ENCODE measurements around the gene LRMDA. TPM values are rescaled to one million over a fixed set of nuclear protein-coding genes. Genes with fewer than 3 reads are reported as not detected.

The LRMDA gene
- total and polyA plus RNA-seq, 4 experiments from 2014 or later: not detected

DNA sequence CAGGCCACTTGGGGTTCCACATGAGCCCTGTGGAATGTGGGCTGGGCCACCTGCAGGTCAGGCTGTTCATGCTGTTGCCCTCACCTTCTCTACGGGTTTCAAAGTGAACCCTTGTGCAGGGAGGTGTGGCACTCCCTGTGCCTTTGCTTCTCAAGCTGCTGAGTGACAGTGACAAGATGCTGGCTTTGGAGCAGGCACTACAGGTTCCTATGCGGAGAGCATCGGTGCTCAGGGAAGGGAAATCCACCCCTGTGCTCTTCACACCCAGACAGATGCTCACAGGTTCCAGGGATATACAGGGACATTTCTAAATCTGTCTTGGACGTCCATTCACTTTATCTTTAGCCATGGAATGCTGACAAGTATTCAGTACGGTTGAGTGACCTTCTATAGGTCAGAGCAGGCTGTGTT, 1005.0 kb downstream of the LRMDA start:
- ChIA-PET POLR2A (ENCODE audit: partially characterized antibody) (no interaction called here), CTCF (ENCODE audit: partially characterized antibody) (no interaction called here)
- no peak overlapping the region for H3K27ac Mint-ChIP-seq
- Histone ChIP-seq H3K27ac (ENCODE audit: low read depth, low read length) (no peak overlapping the region), H3K27me3 (ENCODE audit: insufficient read depth, low read length) (no peaks in the 10 kb centered on the region), H3K9me3 (ENCODE audit: control insufficient read depth in 1 of 2, low read length in 2 of 2) (no peaks in the 10 kb centered on the region), H3K36me3 (ENCODE audit: insufficient read depth, low read length) (no peaks in the 10 kb centered on the region), H3K4me3 (ENCODE audit: low read length in 2 of 2) (no peak overlapping the region), H3K4me1 (ENCODE audit: insufficient read depth, low read length) (no peaks in the 10 kb centered on the region)
- DNase-seq: no peak
- no peak overlapping the region for H3K4me3 Mint-ChIP-seq
- H3K27me3 Mint-ChIP-seq: no peaks in the 10 kb centered on the region
- intact Hi-C loops (cut with micrococcal nuclease): no loop called here
- peaks cover 0 to 7% (median 1%) of the 10 kb centered on the region in 8 donors for H3K9me3 Mint-ChIP-seq
- H3K36me3 Mint-ChIP-seq: no peaks in the 10 kb centered on the region
- H3K4me1 Mint-ChIP-seq: no peaks in the 10 kb centered on the region

DNA sequence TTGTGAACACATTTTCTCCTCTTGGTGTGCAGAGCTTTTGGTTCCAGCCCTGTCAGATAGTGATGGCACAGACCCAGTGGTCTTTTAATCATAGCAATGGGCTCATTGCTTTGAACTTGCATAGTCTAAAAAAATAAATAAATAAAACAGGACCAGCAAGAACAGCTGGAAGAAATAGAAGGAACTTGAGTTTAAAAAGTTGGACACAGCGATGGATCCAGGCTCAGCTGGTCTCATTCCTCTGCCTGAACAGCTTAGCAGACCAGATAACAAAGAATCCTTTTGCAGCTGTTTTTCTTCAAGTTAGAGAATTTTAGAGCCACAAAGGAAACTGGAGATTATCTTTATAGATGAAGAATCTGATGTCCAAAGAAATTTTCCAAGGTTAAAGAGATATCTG, 1005.6 kb downstream of the LRMDA start:
- H3K36me3 Mint-ChIP-seq: no peaks in the 10 kb centered on the region
- no peaks in the 10 kb centered on the region for H3K27me3 Mint-ChIP-seq
- ChIA-PET CTCF (ENCODE audit: partially characterized antibody) (no interaction called here), POLR2A (ENCODE audit: partially characterized antibody) (no interaction called here)
- no peak overlapping the region for H3K4me3 ChIP-seq (ENCODE audit: low read length in 2 of 2)
- no peaks in the 10 kb centered on the region for H3K36me3 ChIP-seq (ENCODE audit: insufficient read depth, low read length)
- H3K4me1 Mint-ChIP-seq: no peaks in the 10 kb centered on the region
- H3K4me3 Mint-ChIP-seq: no peak overlapping the region
- H3K27ac ChIP-seq (ENCODE audit: low read depth, low read length): no peak overlapping the region
- intact Hi-C loops (cut with micrococcal nuclease): no loop called here
- no peaks in the 10 kb centered on the region for H3K9me3 ChIP-seq (ENCODE audit: control insufficient read depth in 1 of 2, low read length in 2 of 2)
- H3K27me3 ChIP-seq (ENCODE audit: insufficient read depth, low read length): no peaks in the 10 kb centered on the region
- no peak overlapping the region for H3K27ac Mint-ChIP-seq
- H3K4me1 ChIP-seq (ENCODE audit: insufficient read depth, low read length): no peaks in the 10 kb centered on the region
- no peak for DNase-seq
- peaks cover 0 to 6% (median 2%) of the 10 kb centered on the region in 8 donors for H3K9me3 Mint-ChIP-seq

DNA sequence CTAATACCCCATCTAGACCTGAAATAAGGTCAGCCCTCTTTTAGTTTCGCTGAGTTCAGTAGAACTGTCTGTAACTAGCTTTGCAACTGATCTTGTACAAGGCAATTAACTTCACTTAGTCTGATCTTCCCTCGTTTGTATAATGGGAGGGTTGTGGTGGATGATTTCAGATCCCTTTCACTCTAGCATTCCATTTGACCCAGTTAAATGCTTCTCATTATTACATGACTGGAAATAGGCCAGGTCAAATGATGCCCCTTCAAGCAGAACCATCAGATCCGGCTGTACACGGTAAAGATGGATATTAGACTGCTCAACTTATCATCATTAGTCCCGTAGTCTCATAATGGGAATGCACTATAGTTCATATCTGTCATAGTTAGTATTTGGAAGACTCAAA, 1009.0 kb downstream of the LRMDA start:
- H3K36me3 ChIP-seq (ENCODE audit: insufficient read depth, low read length): no peaks in the 10 kb centered on the region
- H3K4me3 Mint-ChIP-seq: no peak overlapping the region
- no peak for DNase-seq
- POLR2A ChIA-PET (ENCODE audit: partially characterized antibody): no interaction called here
- H3K27ac Mint-ChIP-seq: no peak overlapping the region
- no peaks in the 10 kb centered on the region for H3K9me3 ChIP-seq (ENCODE audit: control insufficient read depth in 1 of 2, low read length in 2 of 2)
- no peaks in the 10 kb centered on the region for H3K27me3 Mint-ChIP-seq
- no peaks in the 10 kb centered on the region for H3K27me3 ChIP-seq (ENCODE audit: insufficient read depth, low read length)
- CTCF ChIA-PET (ENCODE audit: partially characterized antibody): no interaction called here
- intact Hi-C loops (cut with micrococcal nuclease): no loop called here
- no peaks in the 10 kb centered on the region for H3K36me3 Mint-ChIP-seq
- H3K4me3 ChIP-seq (ENCODE audit: low read length in 2 of 2): no peak overlapping the region
- no peaks in the 10 kb centered on the region for H3K4me1 Mint-ChIP-seq
- peaks cover 0 to 5% (median 2%) of the 10 kb centered on the region in 8 donors for H3K9me3 Mint-ChIP-seq
- H3K4me1 ChIP-seq (ENCODE audit: insufficient read depth, low read length): no peaks in the 10 kb centered on the region
- no peak overlapping the region for H3K27ac ChIP-seq (ENCODE audit: low read depth, low read length)

DNA sequence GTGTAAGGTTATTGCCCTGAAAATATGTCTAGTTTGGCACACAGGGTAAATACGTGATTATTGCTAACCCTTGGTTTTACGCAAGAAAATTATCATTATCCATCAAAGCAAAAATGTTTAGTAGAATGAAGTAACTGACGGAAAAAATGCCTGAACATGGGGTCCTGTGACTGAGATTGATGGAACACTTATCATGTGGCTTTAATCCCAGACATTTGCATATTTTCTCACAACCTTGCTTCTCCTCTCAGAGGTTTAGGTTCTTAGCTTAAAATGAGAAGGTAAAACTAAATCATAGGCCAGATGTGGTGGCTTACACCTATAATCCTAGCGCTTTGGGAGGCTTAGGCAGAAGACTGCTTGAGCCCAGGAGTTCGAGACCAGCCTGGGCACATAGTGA, 1010.7 kb downstream of the LRMDA start:
- H3K4me1 ChIP-seq (ENCODE audit: insufficient read depth, low read length): no peaks in the 10 kb centered on the region
- H3K36me3 ChIP-seq (ENCODE audit: insufficient read depth, low read length): no peaks in the 10 kb centered on the region
- ChIA-PET POLR2A (ENCODE audit: partially characterized antibody) (no interaction called here), CTCF (ENCODE audit: partially characterized antibody) (no interaction called here)
- Mint-ChIP-seq H3K27me3 (no peaks in the 10 kb centered on the region), H3K4me1 (no peaks in the 10 kb centered on the region), H3K27ac (no peak overlapping the region), H3K4me3 (no peak overlapping the region), H3K9me3 (peaks cover 0 to 5% (median 2%) of the 10 kb centered on the region in 8 donors), H3K36me3 (no peaks in the 10 kb centered on the region)
- H3K9me3 ChIP-seq (ENCODE audit: control insufficient read depth in 1 of 2, low read length in 2 of 2): no peaks in the 10 kb centered on the region
- H3K27me3 ChIP-seq (ENCODE audit: insufficient read depth, low read length): no peaks in the 10 kb centered on the region
- intact Hi-C loops (cut with micrococcal nuclease): no loop called here
- no peak for DNase-seq
- no peak overlapping the region for H3K27ac ChIP-seq (ENCODE audit: low read depth, low read length)
- H3K4me3 ChIP-seq (ENCODE audit: low read length in 2 of 2): no peak overlapping the region

DNA sequence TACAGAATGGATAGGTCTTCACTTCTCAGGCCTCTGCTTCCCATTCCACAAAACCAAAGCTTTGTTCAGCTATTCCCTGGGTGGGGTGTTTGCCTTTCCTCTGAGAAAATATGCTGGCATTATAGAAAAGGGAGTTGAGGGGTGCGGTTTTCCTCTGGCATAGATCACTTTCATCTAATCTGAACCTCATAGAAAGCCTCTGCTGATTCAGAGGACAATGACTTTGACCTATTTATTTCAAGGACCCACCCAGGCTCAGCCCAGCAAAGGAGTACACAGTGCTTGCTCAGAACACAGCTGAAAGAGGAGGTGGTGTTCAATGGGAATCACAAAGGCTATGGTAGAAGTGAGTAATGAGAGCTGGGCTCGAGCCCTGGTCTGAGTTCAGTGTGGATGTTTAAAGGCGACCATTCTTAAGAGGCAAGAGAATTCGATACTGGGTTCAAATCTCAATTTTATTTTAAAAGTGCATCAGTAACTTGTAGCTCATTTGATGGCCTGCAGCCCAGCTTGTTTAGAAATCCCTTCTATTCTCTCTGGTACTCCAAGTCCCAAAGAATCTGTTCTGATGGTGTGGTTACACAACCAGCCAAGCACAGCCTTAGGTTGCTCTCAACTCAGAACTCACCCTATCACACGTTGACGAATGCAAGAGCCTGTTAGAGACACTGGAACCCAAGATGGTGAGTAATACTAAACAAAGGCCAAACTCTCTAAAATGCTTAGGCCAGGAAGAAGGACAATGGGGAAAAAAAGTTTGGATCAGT, 1012.8 kb downstream of the LRMDA start:
- Histone ChIP-seq H3K4me3 (ENCODE audit: low read length in 2 of 2) (no peak overlapping the region), H3K27me3 (ENCODE audit: insufficient read depth, low read length) (no peaks in the 10 kb centered on the region), H3K9me3 (ENCODE audit: control insufficient read depth in 1 of 2, low read length in 2 of 2) (no peaks in the 10 kb centered on the region), H3K4me1 (ENCODE audit: insufficient read depth, low read length) (no peaks in the 10 kb centered on the region), H3K36me3 (ENCODE audit: insufficient read depth, low read length) (no peaks in the 10 kb centered on the region), H3K27ac (ENCODE audit: low read depth, low read length) (no peak overlapping the region)
- no peaks in the 10 kb centered on the region for H3K27me3 Mint-ChIP-seq
- ChIA-PET POLR2A (ENCODE audit: partially characterized antibody) (no interaction called here), CTCF (ENCODE audit: partially characterized antibody) (no interaction called here)
- H3K4me1 Mint-ChIP-seq: no peaks in the 10 kb centered on the region
- no peak for DNase-seq
- no peaks in the 10 kb centered on the region for H3K36me3 Mint-ChIP-seq
- intact Hi-C loops (cut with micrococcal nuclease): no loop called here
- H3K4me3 Mint-ChIP-seq: no peak overlapping the region
- H3K9me3 Mint-ChIP-seq: peaks cover 0 to 5% (median 2%) of the 10 kb centered on the region in 8 donors
- no peak overlapping the region for H3K27ac Mint-ChIP-seq

DNA sequence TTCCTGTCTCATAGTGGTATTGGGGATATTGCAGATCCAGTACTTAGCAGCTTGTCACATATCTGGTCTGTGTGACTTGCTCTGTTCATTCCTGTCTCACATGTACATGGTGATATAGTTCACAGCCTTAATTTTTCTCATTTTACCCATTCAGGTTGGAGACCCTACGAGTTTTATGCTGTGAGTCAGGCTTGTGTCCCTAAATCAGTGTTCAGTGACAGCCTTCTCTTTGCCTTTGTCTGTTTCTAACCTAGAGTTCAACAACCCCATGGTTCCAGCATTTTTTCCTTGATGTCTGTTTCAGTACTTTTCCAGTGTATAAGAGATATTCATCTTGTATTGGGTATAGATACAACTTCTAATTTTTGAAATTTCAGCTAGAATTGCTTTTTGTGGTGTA, 1016.2 kb downstream of the LRMDA start:
- ChIA-PET CTCF (ENCODE audit: partially characterized antibody) (no interaction called here), POLR2A (ENCODE audit: partially characterized antibody) (no interaction called here)
- Histone ChIP-seq H3K4me3 (ENCODE audit: low read length in 2 of 2) (no peak overlapping the region), H3K27me3 (ENCODE audit: insufficient read depth, low read length) (no peaks in the 10 kb centered on the region), H3K36me3 (ENCODE audit: insufficient read depth, low read length) (no peaks in the 10 kb centered on the region), H3K9me3 (ENCODE audit: control insufficient read depth in 1 of 2, low read length in 2 of 2) (no peaks in the 10 kb centered on the region), H3K4me1 (ENCODE audit: insufficient read depth, low read length) (no peaks in the 10 kb centered on the region), H3K27ac (ENCODE audit: low read depth, low read length) (no peak overlapping the region)
- Mint-ChIP-seq H3K27ac (no peak overlapping the region), H3K9me3 (peaks cover 0 to 4% (median 0%) of the 10 kb centered on the region in 8 donors), H3K4me3 (no peak overlapping the region), H3K36me3 (no peaks in the 10 kb centered on the region), H3K27me3 (no peaks in the 10 kb centered on the region), H3K4me1 (no peaks in the 10 kb centered on the region)
- DNase-seq: no peak
- intact Hi-C loops (cut with micrococcal nuclease): no loop called here

DNA sequence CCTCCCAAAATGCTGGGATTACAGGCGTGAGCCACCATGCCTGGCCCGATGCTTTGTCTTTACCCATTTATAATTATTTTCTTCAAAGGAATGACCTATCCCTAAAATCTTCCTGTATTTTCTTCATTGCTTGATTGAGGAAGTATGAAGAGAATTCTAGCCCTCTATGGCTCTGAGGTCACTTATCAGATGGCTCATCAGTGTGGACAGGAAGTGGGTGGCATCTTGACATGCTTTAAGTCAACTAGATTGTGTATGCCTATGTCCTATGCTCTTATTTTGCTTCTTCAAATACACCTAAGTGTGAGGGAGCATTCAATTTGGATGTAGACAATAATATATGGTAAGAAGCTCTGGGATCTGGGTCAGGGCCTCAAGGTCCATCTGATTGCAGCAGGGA, 1020.5 kb downstream of the LRMDA start:
- POLR2A ChIA-PET (ENCODE audit: partially characterized antibody): no interaction called here

More for the DNA sequence above, 1020.5 kb downstream of the LRMDA start:
- Histone ChIP-seq H3K36me3 (ENCODE audit: insufficient read depth, low read length) (no peaks in the 10 kb centered on the region), H3K9me3 (ENCODE audit: control insufficient read depth in 1 of 2, low read length in 2 of 2) (no peaks in the 10 kb centered on the region), H3K4me3 (ENCODE audit: low read length in 2 of 2) (no peak overlapping the region), H3K4me1 (ENCODE audit: insufficient read depth, low read length) (no peaks in the 10 kb centered on the region), H3K27ac (ENCODE audit: low read depth, low read length) (no peak overlapping the region), H3K27me3 (ENCODE audit: insufficient read depth, low read length) (no peaks in the 10 kb centered on the region)
- intact Hi-C loops (cut with micrococcal nuclease): no loop called here
- Mint-ChIP-seq H3K4me1 (no peaks in the 10 kb centered on the region), H3K4me3 (no peak overlapping the region), H3K27me3 (no peaks in the 10 kb centered on the region), H3K27ac (no peak overlapping the region), H3K36me3 (no peaks in the 10 kb centered on the region), H3K9me3 (peaks cover 0 to 6% (median 1%) of the 10 kb centered on the region in 8 donors)
- CTCF ChIA-PET (ENCODE audit: partially characterized antibody): no interaction called here
- no peak for DNase-seq
